IMR-90 (cell line): ENCODE results near the gene GLG1. TPM values are rescaled to one million over a fixed set of nuclear protein-coding genes. Genes with fewer than 3 reads are reported as not detected.

Experiments used
- ATAC-seq: fragments of 200-7000 bp; cut with Tn5 transposase; 2 replicates; pipeline ENCODE4 v1.9.1; 2020; ENCODE audit warnings: low read depth, mild to moderate bottlenecking, moderate library complexity
- BruUV-seq: library from RNA; stranded (reverse); fragments of 400-500 nt; replicated peaks from 2 replicates; lab custom pipeline; 2021; lab: Mats Ljungman, UMichigan
- CTCF ChIA-PET: fragments of 300-600 bp; formaldehyde crosslinking; extraction: SDS; loops from one replicate; lab custom pipeline; 2021; ENCODE audit warnings: antibody characterized with exemption; lab: Yijun Ruan, JAX
- POLR2A ChIA-PET: fragments of 300-600 bp; sonication (Branson Sonifier 250); formaldehyde crosslinking; loops from one replicate; lab custom pipeline; 2022; ENCODE audit warnings: antibody characterized with exemption; ENCODE audit not compliant: unreplicated experiment; lab: Charles Lee
- DNase-seq: peaks from one replicate; pipeline ENCODE4 v3.0.0; 2013
- H2AFZ ChIP-seq: replicated peaks from 2 replicates; pipeline ENCODE3; 2013; ENCODE audit warnings: low read length, mild to moderate bottlenecking; ENCODE audit not compliant: poor library complexity
- H2AK5ac ChIP-seq: 2 replicates; pipeline ENCODE4 v1.6.1; 2013; ENCODE audit warnings: low read depth, low read length, inconsistent platforms
- H2AK9ac ChIP-seq: replicated peaks from 2 replicates; pipeline ENCODE3; 2013; ENCODE audit warnings: mild to moderate bottlenecking, low read depth, low read length, moderate library complexity; ENCODE audit not compliant: poor library complexity
- H2BK120ac ChIP-seq: 2 replicates; pipeline ENCODE4 v1.6.1; 2013; ENCODE audit warnings: low read depth, low read length, inconsistent platforms
- H2BK15ac ChIP-seq: 3 replicates; pipeline ENCODE4 v1.6.1; 2013; ENCODE audit warnings: low read depth, low read length, inconsistent platforms
- H2BK20ac ChIP-seq: 2 replicates; pipeline ENCODE4 v1.6.1; 2013; ENCODE audit warnings: low read depth, mild to moderate bottlenecking, inconsistent platforms, low read length, moderate library complexity
- H2BK5ac ChIP-seq: 2 replicates; pipeline ENCODE4 v1.6.1; 2013; ENCODE audit warnings: mild to moderate bottlenecking, low read depth, low read length, inconsistent platforms; ENCODE audit not compliant: poor library complexity, severe bottlenecking
- H3K14ac ChIP-seq: replicated peaks from 2 replicates; pipeline ENCODE4 v1.6.1; 2013; ENCODE audit warnings: low read depth, low read length, inconsistent platforms
- H3K18ac ChIP-seq: 2 replicates; pipeline ENCODE4 v1.6.1; 2013; ENCODE audit warnings: low read depth, low read length, control low read depth
- H3K23ac ChIP-seq: 2 replicates; pipeline ENCODE4 v1.6.1; 2013; ENCODE audit warnings: low read depth, low read length, inconsistent platforms
- H3K27ac ChIP-seq: 2 replicates; pipeline ENCODE4 v1.5.1; 2013; ENCODE audit warnings: mild to moderate bottlenecking, control low read depth, low read length; ENCODE audit not compliant: insufficient read depth
- H3K27me3 ChIP-seq: 2 replicates; pipeline ENCODE4 v1.6.1; 2013; ENCODE audit warnings: low read length; ENCODE audit not compliant: control insufficient read depth, insufficient read depth
- H3K36me3 ChIP-seq: 2 replicates; pipeline ENCODE4 v1.6.1; 2013; ENCODE audit warnings: low read length, mixed read lengths; ENCODE audit not compliant: control insufficient read depth, insufficient read depth
- H3K4ac ChIP-seq: 2 replicates; pipeline ENCODE4 v1.6.1; 2013; ENCODE audit warnings: low read depth, low read length, inconsistent platforms
- H3K4me1 ChIP-seq: 2 replicates; pipeline ENCODE4 v1.6.1; 2013; ENCODE audit warnings: low read length, mixed read lengths; ENCODE audit not compliant: control insufficient read depth, insufficient read depth
- H3K4me2 ChIP-seq: 2 replicates; pipeline ENCODE4 v1.6.1; 2013; ENCODE audit warnings: low read depth, mild to moderate bottlenecking, control low read depth, low read length, moderate library complexity
- H3K4me3 ChIP-seq: 2 replicates; pipeline ENCODE4 v1.5.1; 2013; ENCODE audit warnings: low read depth, mild to moderate bottlenecking, control low read depth, low read length, moderate library complexity; ENCODE audit not compliant: insufficient read depth
- H3K56ac ChIP-seq: 2 replicates; pipeline ENCODE4 v1.6.1; 2013; ENCODE audit warnings: low read length, inconsistent platforms; ENCODE audit not compliant: insufficient read depth; ENCODE audit errors: extremely low read depth
- H3K79me1 ChIP-seq, 2 experiments: 2 replicates each; pipeline ENCODE4 v1.6.1; 2013; ENCODE audit warnings: low read length in 2 of 2, inconsistent platforms in 1 of 2, low read depth in 1 of 2
- H3K9ac ChIP-seq: 2 replicates; pipeline ENCODE4 v1.6.1; 2013; ENCODE audit warnings: low read depth, low read length, control low read depth
- H3K9me1 ChIP-seq: 2 replicates; pipeline ENCODE4 v1.6.1; 2013; ENCODE audit warnings: low read length, inconsistent platforms; ENCODE audit not compliant: insufficient read depth
- H3K9me3 ChIP-seq: 2 replicates; pipeline ENCODE4 v1.6.1; 2013; ENCODE audit warnings: low read length; ENCODE audit not compliant: control insufficient read depth, insufficient read depth
- H4K20me1 ChIP-seq: 2 replicates; pipeline ENCODE4 v1.6.1; 2013; ENCODE audit warnings: low read length, inconsistent platforms; ENCODE audit not compliant: insufficient read depth
- H4K5ac ChIP-seq: 2 replicates; pipeline ENCODE4 v1.6.1; 2013; ENCODE audit warnings: mild to moderate bottlenecking, low read depth, low read length, control low read depth
- H4K8ac ChIP-seq, 2 experiments: 2 replicates each; pipeline ENCODE4 v1.6.1; 2013; ENCODE audit warnings: low read depth in 2 of 2, low read length in 2 of 2, control low read depth in 1 of 2, inconsistent platforms in 1 of 2
- H4K91ac ChIP-seq: 2 replicates; pipeline ENCODE4 v1.6.1; 2013; ENCODE audit warnings: low read depth, low read length, inconsistent platforms; ENCODE audit not compliant: insufficient read depth
- BHLHE40 ChIP-seq: fragments of 150-350 bp; IDR thresholded peaks from 2 replicates; pipeline ENCODE4 v1.6.1; 2016; ENCODE audit warnings: mild to moderate bottlenecking, low read depth, low read length
- CEBPB ChIP-seq: IDR thresholded peaks from 2 replicates; pipeline ENCODE4 v1.6.1; 2012; ENCODE audit warnings: low read depth, low read length, improper control_type of control experiment
- CHD1 ChIP-seq: IDR thresholded peaks from 2 replicates; pipeline ENCODE4 v1.6.1; 2012; ENCODE audit warnings: low read depth, low read length, improper control_type of control experiment
- CTCF ChIP-seq: conservative IDR thresholded peaks from 2 replicates; pipeline ENCODE4 v1.5.1; 2012; ENCODE audit warnings: mild to moderate bottlenecking, low read depth, low read length, improper control_type of control experiment
- ELK1 ChIP-seq: fragments of 150-350 bp; IDR thresholded peaks from 2 replicates; pipeline ENCODE4 v1.6.1; 2016; ENCODE audit warnings: low read depth, mild to moderate bottlenecking, low read length, moderate library complexity, borderline replicate concordance
- FOS ChIP-seq: fragments of 150-350 bp; IDR thresholded peaks from 2 replicates; pipeline ENCODE4 v1.6.1; 2016; ENCODE audit warnings: low read depth, low read length
- MAFK ChIP-seq: IDR thresholded peaks from 2 replicates; pipeline ENCODE4 v1.6.1; 2012; ENCODE audit warnings: low read depth, low read length, improper control_type of control experiment
- MAZ ChIP-seq: IDR thresholded peaks from 2 replicates; pipeline ENCODE4 v1.6.1; 2012; ENCODE audit warnings: low read depth, mild to moderate bottlenecking, low read length, improper control_type of control experiment, moderate library complexity, borderline replicate concordance
- MXI1 ChIP-seq: IDR thresholded peaks from 2 replicates; pipeline ENCODE4 v1.6.1; 2012; ENCODE audit warnings: low read depth, mild to moderate bottlenecking, low read length, moderate library complexity, borderline replicate concordance
- NFE2L2 ChIP-seq: fragments of 150-350 bp; IDR thresholded peaks from 2 replicates; pipeline ENCODE4 v1.6.1; 2016; ENCODE audit warnings: low read depth, mild to moderate bottlenecking, low read length
- POLR2A ChIP-seq: IDR thresholded peaks from 2 replicates; pipeline ENCODE4 v1.6.1; 2012; ENCODE audit warnings: mild to moderate bottlenecking, low read depth, low read length
- RAD21 ChIP-seq: IDR thresholded peaks from 2 replicates; pipeline ENCODE4 v1.6.1; 2012; ENCODE audit warnings: low read length, improper control_type of control experiment
- RCOR1 ChIP-seq: IDR thresholded peaks from 2 replicates; pipeline ENCODE4 v1.6.1; 2012; ENCODE audit warnings: mild to moderate bottlenecking, low read length, improper control_type of control experiment; ENCODE audit not compliant: insufficient replicate concordance
- RFX5 ChIP-seq: IDR thresholded peaks from 2 replicates; pipeline ENCODE4 v1.8.0; 2012; ENCODE audit warnings: low read depth, mild to moderate bottlenecking, low read length, moderate library complexity
- SMC3 ChIP-seq: fragments of 150-350 bp; IDR thresholded peaks from 2 replicates; pipeline ENCODE4 v1.6.1; 2016; ENCODE audit warnings: low read depth, mild to moderate bottlenecking, antibody characterized with exemption, low read length, moderate library complexity
- USF2 ChIP-seq: fragments of 150-350 bp; IDR thresholded peaks from 2 replicates; pipeline ENCODE4 v1.6.1; 2017; ENCODE audit warnings: mild to moderate bottlenecking, antibody characterized with exemption, low read length, low read depth
- WGBS, 2 experiments: methylation state at CpG; one replicate each; pipeline versions ENCODE4 v1.1.5 to v1.1.7; 2013; ENCODE audit warnings: missing lambda C conversion rate in 2 of 2; ENCODE audit not compliant: insufficient read length in 1 of 2; ENCODE audit errors: extremely low coverage in 2 of 2; 5-methylcytosine and 5-hydroxymethylcytosine counted together
- dilution Hi-C: fragments of 300-500 bp; cut with HindIII; formaldehyde crosslinking; loops from one replicate; pipeline ENCODE4 v1.14.3; 2018; ENCODE audit warnings: low sequenced_read_pairs; ENCODE audit not compliant: unreplicated experiment
- in situ Hi-C: fragments of 300-500 bp; cut with MboI; formaldehyde crosslinking; loops from 3 replicates; pipeline ENCODE4 v1.14.3; 2019; ENCODE audit warnings: low sequenced_read_pairs, inconsistent platforms, mixed read lengths
- intact Hi-C: fragments of 100-400 bp; cut with micrococcal nuclease; formaldehyde crosslinking; loops from 2 replicates; pipeline ENCODE4 v1.10.0; 2022
- polyA plus RNA-seq, 3 experiments: library from polyadenylated mRNA; depleted of rRNA; stranded (reverse); fragments of >200 nt; gene quantifications; 2 replicates each; pipeline ENCODE4 v1.2.3, GENCODE V29; 2012; ENCODE audit warnings: low replicate concordance in 1 of 3
- total RNA-seq: library from RNA; depleted of rRNA; stranded (reverse); fragments of >200 nt; gene quantifications from 2 replicates; pipeline ENCODE4 v1.2.3, GENCODE V29; 2012

Gene GLG1
- total and polyA plus RNA-seq, 2 of the 4 experiments (the other 2 are of a cell fraction) = 91.0 to 107 TPM

GRCh38 chr16:74431516-74431915 lies 175.4 kb downstream of the GLG1 start:
- Histone ChIP-seq H3K27me3 (no peaks in the 10 kb centered on the region), H2BK15ac (no peak overlapping the region), H2AK5ac (no peak overlapping the region), H2BK5ac (peak overlapping the region; percentile 47), H3K9ac (no peak overlapping the region), H3K23ac (peak overlapping the region; percentile 60; the same call in 1 of the 2 replicates), H3K4me2 (no peak overlapping the region), H4K8ac (peak overlapping the region in 1 of 2 experiments; percentile 74; a peak in 2 of 4 replicates), H2BK20ac (no peak overlapping the region), H3K4me3 (no peak overlapping the region), H3K9me1 (no peaks in the 10 kb centered on the region), H3K27ac (no peak overlapping the region; the same call in 1 of the 2 replicates), H3K9me3 (no peaks in the 10 kb centered on the region), H3K36me3 (no peaks in the 10 kb centered on the region), H4K5ac (peak overlapping the region; percentile 57), H4K91ac (no peak overlapping the region), H4K20me1 (no peaks in the 10 kb centered on the region), H2AFZ (peak overlapping the region; percentile 53), H3K56ac (no peak overlapping the region), H3K18ac (0 out of 2 replicates have a peak overlapping the region, but pooled peaks have one; percentile 63), H3K4ac (peak overlapping the region; percentile 53), H3K14ac (peak overlapping the region; percentile 25; the same call in 1 of the 2 replicates), H2BK120ac (peak overlapping the region; percentile 63), H3K79me1 (no peaks in the 10 kb centered on the region), H3K4me1 (peaks cover 7% of the 10 kb centered on the region; the same call in 1 of the 2 replicates), H2AK9ac (peak overlapping the region; percentile 26)
- ATAC-seq (peak; percentile 30), DNase-seq (no peak)
- in situ Hi-C loops (loop anchor here (10.0 kb wide), 1 partner anchor 127 kb away; no protein-coding TSS in a partner anchor), dilution Hi-C loops (no loop called here), intact Hi-C loops (no loop called here)
- CTCF ChIA-PET = no interaction called here
- BruUV-seq = no TSS peak
- POLR2A ChIA-PET = no interaction called here
- 100% methylated on average over 1 of the region's 5 CpGs; no CpG with 5 or more reads in 1 of the 2 experiments for WGBS, 2 experiments
- TF ChIP-seq FOS = no peak
- TF ChIP-seq MAZ = no peak
- no peak for TF ChIP-seq MAFK
- no peak for TF ChIP-seq POLR2A
- no peak for TF ChIP-seq BHLHE40
- TF ChIP-seq RCOR1 = no peak
- no peak for TF ChIP-seq SMC3
- TF ChIP-seq CTCF = no peak
- TF ChIP-seq USF2 = no peak
- TF ChIP-seq RAD21 = no peak
- no peak for TF ChIP-seq NFE2L2
- no peak for TF ChIP-seq CHD1
- no peak for TF ChIP-seq CEBPB
- TF ChIP-seq RFX5 = no peak
- TF ChIP-seq ELK1 = no peak
- TF ChIP-seq MXI1 = no peak
